ENCODE data around the gene ULK2. TPM values are rescaled to one million over a fixed set of nuclear protein-coding genes. Genes with fewer than 3 reads are reported as not detected.

Gene ULK2
- total RNA-seq, 1 experiment from 2014 or later: 5.1 TPM

GRCh38 chr17:19873346-19873745 is 5.6 kb upstream of the ULK2 start (continued):
- TF ChIP-seq ZNF281 (CRISPR knock-in tag; IDR thresholded peaks at IDR 0.05) (no peak), ZNF232 (CRISPR knock-in tag; IDR thresholded peaks at IDR 0.05) (no peak), RELA (CRISPR knock-in tag; IDR thresholded peaks at IDR 0.05; ENCODE audit: borderline replicate concordance) (no peak), ZNF121 (CRISPR knock-in tag; IDR thresholded peaks at IDR 0.05) (no peak), NR1H2 (CRISPR knock-in tag; IDR thresholded peaks at IDR 0.05) (no peak)
- TF ChIP-seq, protein P1, sequence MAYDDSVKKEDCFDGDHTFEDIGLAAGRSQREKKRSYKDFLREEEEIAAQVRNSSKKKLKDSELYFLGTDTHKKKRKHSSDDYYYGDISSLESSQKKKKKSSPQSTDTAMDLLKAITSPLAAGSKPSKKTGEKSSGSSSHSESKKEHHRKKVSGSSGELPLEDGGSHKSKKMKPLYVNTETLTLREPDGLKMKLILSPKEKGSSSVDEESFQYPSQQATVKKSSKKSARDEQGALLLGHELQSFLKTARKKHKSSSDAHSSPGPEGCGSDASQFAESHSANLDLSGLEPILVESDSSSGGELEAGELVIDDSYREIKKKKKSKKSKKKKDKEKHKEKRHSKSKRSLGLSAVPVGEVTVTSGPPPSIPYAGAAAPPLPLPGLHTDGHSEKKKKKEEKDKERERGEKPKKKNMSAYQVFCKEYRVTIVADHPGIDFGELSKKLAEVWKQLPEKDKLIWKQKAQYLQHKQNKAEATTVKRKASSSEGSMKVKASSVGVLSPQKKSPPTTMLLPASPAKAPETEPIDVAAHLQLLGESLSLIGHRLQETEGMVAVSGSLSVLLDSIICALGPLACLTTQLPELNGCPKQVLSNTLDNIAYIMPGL (CRISPR knock-in tag; IDR thresholded peaks at IDR 0.05): no peak

GRCh38 chr17:19868079-19868395 is 301 bp upstream of the ULK2 start:
- H3K27me3 Mint-ChIP-seq (ENCODE audit: low read depth): peaks cover 34% of the 10 kb centered on the region
- H3K4me1 Mint-ChIP-seq: peaks cover 3% of the 10 kb centered on the region
- ATAC-seq (no peak), DNase-seq (ENCODE audit: low spot score) (no peak)
- no peaks in the 10 kb centered on the region for H3K36me3 Mint-ChIP-seq
- no peak overlapping the region for H3K27ac Mint-ChIP-seq
- TF ChIP-seq USF2 (CRISPR knock-in tag; IDR thresholded peaks at IDR 0.05): no peak
- TF ChIP-seq, protein P2, sequence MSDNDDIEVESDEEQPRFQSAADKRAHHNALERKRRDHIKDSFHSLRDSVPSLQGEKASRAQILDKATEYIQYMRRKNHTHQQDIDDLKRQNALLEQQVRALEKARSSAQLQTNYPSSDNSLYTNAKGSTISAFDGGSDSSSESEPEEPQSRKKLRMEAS (CRISPR knock-in tag; IDR thresholded peaks at IDR 0.05): peak; percentile 20; the same call in 1 of the 2 replicates
- TF ChIP-seq, protein P3, sequence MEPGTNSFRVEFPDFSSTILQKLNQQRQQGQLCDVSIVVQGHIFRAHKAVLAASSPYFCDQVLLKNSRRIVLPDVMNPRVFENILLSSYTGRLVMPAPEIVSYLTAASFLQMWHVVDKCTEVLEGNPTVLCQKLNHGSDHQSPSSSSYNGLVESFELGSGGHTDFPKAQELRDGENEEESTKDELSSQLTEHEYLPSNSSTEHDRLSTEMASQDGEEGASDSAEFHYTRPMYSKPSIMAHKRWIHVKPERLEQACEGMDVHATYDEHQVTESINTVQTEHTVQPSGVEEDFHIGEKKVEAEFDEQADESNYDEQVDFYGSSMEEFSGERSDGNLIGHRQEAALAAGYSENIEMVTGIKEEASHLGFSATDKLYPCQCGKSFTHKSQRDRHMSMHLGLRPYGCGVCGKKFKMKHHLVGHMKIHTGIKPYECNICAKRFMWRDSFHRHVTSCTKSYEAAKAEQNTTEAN (CRISPR knock-in tag; IDR thresholded peaks at IDR 0.05): 0 out of 2 replicates have a peak, but pooled peaks have one; percentile 56
- TF ChIP-seq ATF1 (CRISPR knock-in tag; IDR thresholded peaks at IDR 0.05): 0 out of 2 replicates have a peak, but pooled peaks have one; percentile 13
- TF ChIP-seq, protein P1 (CRISPR knock-in tag; IDR thresholded peaks at IDR 0.05): 0 out of 2 replicates have a peak, but pooled peaks have one; percentile 86
- CTCF ChIA-PET: interaction anchor here (0.6 to 1.7 kb wide), 8 partner anchors 33 to 748 kb away, joined by 3 to 6 read pairs (median 3); partner anchors contain the start of genes AKAP10, MAPK7 and SPECC1
- H3K9me3 Mint-ChIP-seq: 0 out of 2 replicates have a peak, but pooled peaks cover 2% of the 10 kb centered on the region
- H3K4me3 Mint-ChIP-seq: peak overlapping the region; percentile 52
- POLR2A ChIA-PET: interaction anchor here (1.1 to 1.5 kb wide), 2 partner anchors 219 to 288 kb away, joined by 3 read pairs; partner anchors contain the start of gene ALDH3A2

DNA sequence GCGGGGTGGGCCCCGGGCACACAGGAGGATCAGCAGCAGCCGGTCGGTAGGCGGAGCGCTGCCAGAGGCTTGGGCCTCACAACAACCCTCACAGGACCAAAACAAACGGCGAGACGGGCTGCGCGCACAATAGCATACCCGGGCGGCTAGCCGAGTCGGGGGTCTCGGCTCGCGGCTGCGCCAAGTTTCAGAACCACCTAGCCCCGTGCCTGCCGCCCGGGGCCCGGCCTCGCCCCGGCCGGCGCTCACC is 732 bp downstream of the ULK2 start:
- Mint-ChIP-seq H3K27me3 (ENCODE audit: low read depth) (peaks cover 34% of the 10 kb centered on the region), H3K27ac (no peak overlapping the region), H3K9me3 (no peaks in the 10 kb centered on the region), H3K36me3 (no peaks in the 10 kb centered on the region), H3K4me3 (peak overlapping the region; percentile 79), H3K4me1 (peaks cover 3% of the 10 kb centered on the region)
- CTCF ChIA-PET: interaction anchor here (0.8 to 1.7 kb wide), 5 partner anchors 110 to 489 kb away, joined by 3 to 6 read pairs (median 3); partner anchors contain the start of genes AKAP10, MAPK7 and SPECC1
- TF ChIP-seq MYBL2 (CRISPR knock-in tag; IDR thresholded peaks at IDR 0.05) (0 out of 2 replicates have a peak, but pooled peaks have one; percentile 61), FOXK1 (CRISPR knock-in tag; IDR thresholded peaks at IDR 0.05) (peak; percentile 52; the same call in 1 of the 2 replicates), TEAD1 (CRISPR knock-in tag; IDR thresholded peaks at IDR 0.05) (0 out of 2 replicates have a peak, but pooled peaks have one; percentile 37), ARID4B (CRISPR knock-in tag; IDR thresholded peaks at IDR 0.05; ENCODE audit: borderline replicate concordance) (peak; percentile 83; the same call in 1 of the 2 replicates), NFYB (CRISPR knock-in tag; conservative IDR thresholded peaks at IDR 0.05; ENCODE audit: low read depth) (no peak), ZNF416 (CRISPR knock-in tag; IDR thresholded peaks at IDR 0.05) (no peak)
- TF ChIP-seq, protein P3 (CRISPR knock-in tag; IDR thresholded peaks at IDR 0.05): peak; percentile 45; the same call in 1 of the 2 replicates
- peak; percentile 70 for ATAC-seq
- DNase-seq (ENCODE audit: low spot score): peak; percentile 75
- POLR2A ChIA-PET: interaction anchor here (1.5 kb wide), 1 partner anchor 289 kb away, joined by 3 read pairs; no protein-coding TSS in a partner anchor
